Skeletal muscle tissue (tissue), 4 donors: ENCODE data around the gene CARS1. TPM values are rescaled to one million over a fixed set of nuclear protein-coding genes. Genes with fewer than 3 reads are reported as not detected.
A peak's percentile ranks its signal among the peaks of the same experiment; 100 is the strongest.

Experiments
- H3K27ac ChIP-seq: one replicate; pipeline ENCODE4 v1.7.0; 2013; ENCODE audit warnings: mild to moderate bottlenecking, low read depth, low read length, inconsistent platforms
- H3K27me3 ChIP-seq, 3 donors: one replicate each; pipeline ENCODE4 v1.7.0; 2013; ENCODE audit warnings: low read length in 3 of 3; ENCODE audit not compliant: control insufficient read depth in 3 of 3, insufficient read depth in 3 of 3
- H3K36me3 ChIP-seq, 3 donors: one replicate each; pipeline ENCODE4 v1.7.0; 2013; ENCODE audit warnings: low read length in 3 of 3; ENCODE audit not compliant: control insufficient read depth in 3 of 3, insufficient read depth in 3 of 3
- H3K4me1 ChIP-seq, 3 donors: one replicate each; pipeline ENCODE4 v1.7.0; 2013; ENCODE audit warnings: low read length in 3 of 3, mild to moderate bottlenecking in 3 of 3; ENCODE audit not compliant: control insufficient read depth in 3 of 3, insufficient read depth in 3 of 3
- H3K4me3 ChIP-seq, 3 donors: one replicate each; pipeline ENCODE4 v1.7.0; 2013; ENCODE audit warnings: low read length in 3 of 3
- H3K9ac ChIP-seq, 3 donors: one replicate each; pipeline ENCODE4 v1.7.0; 2013; ENCODE audit warnings: low read length in 3 of 3, mild to moderate bottlenecking in 3 of 3, moderate library complexity in 2 of 3, low read depth in 1 of 3
- H3K9me3 ChIP-seq, 3 donors: one replicate each; pipeline ENCODE4 v1.7.0; 2013; ENCODE audit warnings: low read length in 3 of 3; ENCODE audit not compliant: control insufficient read depth in 3 of 3
- total RNA-seq: library from RNA; depleted of rRNA; stranded (reverse); fragments of >200 nt; gene quantifications from one replicate; pipeline ENCODE4 v1.2.3, GENCODE V29; 2014
- donor health status: Osteomylitis.

The CARS1 gene
- total RNA-seq, 1 donor from 2014 or later: 11.5 TPM

DNA sequence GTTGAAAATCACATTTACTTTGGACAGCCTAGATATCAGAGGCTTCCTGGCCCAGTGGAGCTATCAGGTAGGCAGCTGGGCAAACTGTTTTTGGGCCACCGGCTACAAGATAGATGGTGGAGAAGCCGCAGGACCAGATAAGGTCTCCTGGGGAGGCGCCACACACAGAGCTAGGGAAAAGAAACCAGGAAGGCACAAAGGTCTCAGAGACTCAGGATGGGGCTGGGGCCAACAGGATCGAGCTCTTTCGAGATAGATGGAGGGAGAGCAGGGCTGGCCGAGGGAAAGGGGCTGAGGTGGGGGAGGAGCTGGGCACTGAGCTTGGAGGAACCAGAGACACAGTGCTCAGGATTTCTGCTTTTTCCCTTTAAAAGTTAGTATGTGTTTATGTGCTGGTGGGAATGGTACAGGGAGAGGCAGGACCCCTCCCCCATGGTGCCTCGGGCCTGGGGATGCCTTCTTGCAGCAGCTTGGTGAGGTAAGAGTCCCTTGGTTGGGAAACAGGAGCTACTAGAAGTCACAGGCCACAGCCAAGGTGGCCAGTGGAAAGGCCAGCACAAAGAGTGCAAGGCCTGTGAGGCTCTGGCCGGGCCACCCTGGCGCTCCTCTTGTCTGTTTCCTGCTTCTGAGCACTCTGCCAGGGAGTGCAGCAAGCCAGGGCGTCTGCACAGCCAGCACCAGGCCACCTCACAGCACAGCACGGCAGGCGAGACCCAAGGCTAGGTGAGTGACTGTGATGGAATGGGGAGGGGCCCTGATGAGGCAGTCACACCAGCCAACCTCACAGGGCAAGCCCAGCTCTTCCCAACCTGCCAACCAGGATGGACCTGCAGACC lies 53.6 kb downstream of the CARS1 start:
- H3K4me3 ChIP-seq: no peak overlapping the region
- no peak overlapping the region for H3K9ac ChIP-seq
- peaks cover 0 to 14% (median 11%) of the 10 kb centered on the region in 3 donors for H3K4me1 ChIP-seq
- no peaks in the 10 kb centered on the region for H3K9me3 ChIP-seq
- no peaks in the 10 kb centered on the region for H3K27me3 ChIP-seq
- H3K36me3 ChIP-seq: peaks cover 47 to 57% (median 52%) of the 10 kb centered on the region in 3 donors
- H3K27ac ChIP-seq: no peak overlapping the region

DNA sequence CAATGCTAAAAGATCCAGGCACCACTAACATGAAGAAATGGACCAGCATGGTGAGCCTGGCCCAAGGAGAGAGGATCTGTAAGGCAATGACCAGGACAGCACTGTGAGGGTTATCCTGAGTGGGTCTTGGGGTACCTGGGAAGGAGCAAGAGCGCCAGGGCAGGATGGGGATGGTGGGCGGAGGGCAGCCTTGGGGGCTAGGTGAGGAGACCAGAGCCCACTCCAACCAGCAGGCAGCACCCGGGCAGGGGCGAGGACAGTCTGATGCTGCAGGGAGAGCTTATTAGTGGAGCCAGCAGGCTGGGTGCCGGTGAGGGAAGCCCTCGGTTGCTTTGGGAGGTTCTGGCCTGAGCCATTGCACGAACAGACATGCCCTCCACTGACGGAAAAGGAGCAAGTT lies 54.4 kb downstream of the CARS1 start:
- H3K4me1 ChIP-seq: peaks cover 0 to 14% (median 11%) of the 10 kb centered on the region in 3 donors
- no peaks in the 10 kb centered on the region for H3K9me3 ChIP-seq
- H3K36me3 ChIP-seq: peaks cover 47 to 57% (median 51%) of the 10 kb centered on the region in 3 donors
- no peaks in the 10 kb centered on the region for H3K27me3 ChIP-seq
- H3K9ac ChIP-seq: no peak overlapping the region
- no peak overlapping the region for H3K27ac ChIP-seq
- H3K4me3 ChIP-seq: no peak overlapping the region

DNA sequence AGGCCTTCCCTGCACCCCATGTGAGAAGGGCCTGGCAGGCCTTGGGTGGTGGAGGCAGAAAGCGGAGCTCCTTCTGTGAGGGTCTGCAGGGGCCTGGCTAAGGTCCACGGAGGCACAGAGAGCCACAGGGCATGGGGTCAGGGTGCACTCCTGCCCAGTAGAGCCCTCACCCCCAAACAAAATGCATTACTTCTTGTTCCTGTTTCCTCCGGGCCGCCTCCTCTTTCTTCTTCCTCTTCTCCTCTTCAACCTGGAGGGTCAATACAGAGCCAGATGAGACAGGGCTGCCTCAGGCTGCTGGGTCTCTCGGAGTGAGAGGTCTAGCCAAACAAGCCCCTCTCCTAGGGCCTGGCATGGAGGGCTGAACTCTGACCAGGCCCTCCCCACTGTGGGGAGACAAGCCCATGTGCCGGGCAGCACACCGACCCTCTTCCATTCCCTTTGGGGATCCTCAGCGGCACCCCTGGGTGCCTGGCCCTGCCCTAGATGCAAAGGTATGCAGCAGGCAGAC lies 54.8 kb downstream of the CARS1 start:
- peaks cover 0 to 14% (median 11%) of the 10 kb centered on the region in 3 donors for H3K4me1 ChIP-seq
- no peaks in the 10 kb centered on the region for H3K9me3 ChIP-seq
- peaks cover 47 to 53% (median 48%) of the 10 kb centered on the region in 3 donors for H3K36me3 ChIP-seq
- no peak overlapping the region for H3K9ac ChIP-seq
- no peak overlapping the region for H3K4me3 ChIP-seq
- no peaks in the 10 kb centered on the region for H3K27me3 ChIP-seq
- no peak overlapping the region for H3K27ac ChIP-seq

- Histone ChIP-seq H3K4me1 (peaks cover 0 to 19% (median 11%) of the 10 kb centered on the region in 3 donors), H3K36me3 (peaks cover 41 to 50% (median 47%) of the 10 kb centered on the region in 3 donors), H3K4me3 (no peak overlapping the region), H3K27ac (no peak overlapping the region), H3K9me3 (no peaks in the 10 kb centered on the region), H3K9ac (no peak overlapping the region), H3K27me3 (no peaks in the 10 kb centered on the region)
Observed at GRCh38 chr11:3001496-3001895, 55.7 kb downstream of the CARS1 start.

DNA sequence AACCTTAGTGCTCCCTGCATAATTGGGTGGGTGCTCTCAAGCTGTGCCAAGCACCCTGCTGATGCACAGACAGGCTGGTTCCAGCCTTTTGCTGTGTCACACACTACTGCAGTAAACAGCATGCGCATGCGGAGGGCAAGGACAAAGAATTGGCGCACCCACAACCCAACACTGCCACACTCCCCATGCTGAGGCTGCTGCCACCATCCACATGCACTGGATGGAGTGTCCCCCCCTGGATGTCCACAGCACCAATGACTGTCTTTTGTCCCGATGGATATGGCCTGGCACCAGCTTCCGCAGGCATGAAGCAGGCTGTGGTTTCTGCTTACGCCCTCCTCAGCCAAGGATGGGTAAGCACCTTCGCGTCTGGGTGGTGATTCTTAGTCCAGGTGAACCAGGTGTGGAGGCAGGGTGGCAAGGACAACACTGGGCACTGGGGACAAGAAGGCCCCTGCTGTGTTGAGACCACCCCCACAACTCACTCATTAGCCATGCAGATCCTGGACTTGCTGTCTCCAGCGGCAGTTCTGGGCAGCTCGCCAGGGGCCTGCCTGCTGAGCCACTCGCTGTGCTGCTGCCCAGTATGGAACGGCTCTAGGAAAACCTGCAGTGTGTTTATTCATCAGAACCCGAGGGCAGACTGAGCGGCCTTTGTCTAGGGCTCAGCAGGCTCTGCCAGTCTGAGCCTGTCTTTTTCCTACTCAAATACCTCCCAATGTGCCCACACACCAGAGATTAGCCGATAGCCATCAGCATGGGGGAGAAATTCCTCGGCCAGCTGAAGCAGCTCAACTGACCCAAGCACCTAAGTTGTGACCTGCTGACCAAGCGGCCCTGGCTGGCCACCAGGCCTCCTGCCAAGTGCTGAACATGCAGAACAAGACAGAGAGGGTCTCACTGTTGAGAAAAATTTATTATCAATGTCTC lies 56.9 kb downstream of the CARS1 start:
- no peak overlapping the region for H3K4me3 ChIP-seq
- H3K4me1 ChIP-seq: peaks cover 6 to 24% (median 17%) of the 10 kb centered on the region in 3 donors
- peak overlapping the region in 1 of 3 donors; percentile 57 for H3K9ac ChIP-seq
- peaks cover 39 to 48% (median 43%) of the 10 kb centered on the region in 3 donors for H3K36me3 ChIP-seq
- H3K27ac ChIP-seq: no peak overlapping the region
- no peaks in the 10 kb centered on the region for H3K9me3 ChIP-seq
- no peaks in the 10 kb centered on the region for H3K27me3 ChIP-seq

- Histone ChIP-seq H3K27ac (no peak overlapping the region), H3K27me3 (no peaks in the 10 kb centered on the region), H3K9me3 (no peaks in the 10 kb centered on the region), H3K9ac (no peak overlapping the region), H3K4me3 (no peak overlapping the region), H3K4me1 (peaks cover 6 to 24% (median 17%) of the 10 kb centered on the region in 3 donors), H3K36me3 (peaks cover 37 to 46% (median 42%) of the 10 kb centered on the region in 3 donors)
Observed at GRCh38 chr11:2999464-2999998, 57.7 kb downstream of the CARS1 start.

DNA sequence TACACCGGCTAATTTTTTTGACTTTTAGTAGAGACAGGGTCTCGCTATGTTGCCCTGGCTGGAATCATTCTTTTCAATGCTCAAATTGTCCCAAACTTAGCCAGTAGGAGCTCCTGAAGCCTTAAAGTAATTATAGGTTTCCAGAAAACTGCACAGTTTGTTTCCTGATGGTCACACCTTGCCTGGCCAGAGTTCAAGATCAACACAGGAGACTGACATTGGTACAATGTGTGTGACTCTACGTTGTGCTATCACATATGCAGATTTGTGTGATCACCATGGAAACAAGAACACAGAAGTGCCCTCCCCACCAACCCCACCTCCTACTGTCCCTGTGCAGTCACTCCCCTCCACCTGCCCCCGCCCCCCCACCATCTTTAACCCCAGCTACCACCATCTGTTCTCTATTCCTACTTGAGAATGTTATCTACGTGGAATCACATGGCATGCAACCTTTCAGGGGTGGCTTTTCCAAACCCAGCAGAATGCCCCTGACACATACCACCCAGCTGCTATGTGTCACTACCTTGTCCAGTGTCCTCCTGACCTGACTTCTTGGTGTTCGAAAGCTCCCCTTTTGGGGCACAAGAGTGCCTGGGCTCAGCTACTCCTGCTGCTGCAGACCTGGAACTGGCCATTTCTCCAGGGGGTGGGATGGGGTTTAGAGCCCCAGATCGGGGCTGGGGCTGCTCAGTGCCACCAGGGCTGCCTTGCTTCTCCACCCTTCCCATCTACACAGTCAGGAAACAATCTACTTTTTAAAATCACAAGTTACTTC lies 59.0 kb downstream of the CARS1 start:
- Histone ChIP-seq H3K27me3 (no peaks in the 10 kb centered on the region), H3K36me3 (peaks cover 24 to 34% (median 31%) of the 10 kb centered on the region in 3 donors)

DNA sequence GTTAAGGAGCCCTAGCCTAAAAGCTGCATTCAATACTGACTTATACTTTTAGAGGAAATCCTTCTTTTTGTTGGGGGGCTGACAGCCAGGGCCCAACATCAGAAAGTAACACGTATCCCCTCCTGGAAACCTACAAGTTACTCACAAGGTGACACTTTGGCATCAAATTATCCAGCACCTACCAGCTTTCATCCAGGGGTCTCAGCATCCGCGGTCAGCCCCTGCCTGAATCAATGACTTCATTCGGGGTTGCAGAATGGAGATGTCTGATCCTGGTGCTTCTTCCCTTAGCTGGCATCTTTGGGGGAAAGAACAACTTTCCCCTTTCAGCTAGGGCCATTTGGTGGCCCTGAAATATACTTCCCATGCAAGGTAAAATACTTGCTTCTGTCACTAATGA lies 59.8 kb downstream of the CARS1 start:
- Histone ChIP-seq H3K4me3 (no peak overlapping the region), H3K9ac (no peak overlapping the region), H3K9me3 (no peaks in the 10 kb centered on the region), H3K36me3 (peaks cover 16 to 25% (median 22%) of the 10 kb centered on the region in 3 donors), H3K4me1 (peaks cover 12 to 30% (median 22%) of the 10 kb centered on the region in 3 donors), H3K27me3 (no peaks in the 10 kb centered on the region), H3K27ac (no peak overlapping the region)

More for the DNA sequence above, 59.0 kb downstream of the CARS1 start:
- Histone ChIP-seq H3K9ac (no peak overlapping the region), H3K9me3 (no peaks in the 10 kb centered on the region), H3K4me1 (peaks cover 6 to 24% (median 17%) of the 10 kb centered on the region in 3 donors), H3K27ac (no peak overlapping the region), H3K4me3 (no peak overlapping the region)

- Histone ChIP-seq H3K4me1 (peaks cover 12 to 30% (median 22%) of the 10 kb centered on the region in 3 donors), H3K27ac (no peak overlapping the region), H3K27me3 (no peaks in the 10 kb centered on the region), H3K36me3 (peaks cover 12 to 21% (median 18%) of the 10 kb centered on the region in 3 donors), H3K9me3 (no peaks in the 10 kb centered on the region), H3K4me3 (no peak overlapping the region), H3K9ac (no peak overlapping the region)
Observed at GRCh38 chr11:2996976-2997375, 60.2 kb downstream of the CARS1 start.
